OCI-LY3 (cell line): ENCODE data around the gene DEFB114.

Experiments
- H2AFZ ChIP-seq: fragments of 200-600, 300-600 bp; shearing (Covaris generic); 2 replicates; pipeline ENCODE4 v1.6.0; 2014; ENCODE audit warnings: antibody characterized with exemption, low read depth, low read length
- H3K27ac ChIP-seq: fragments of 200-600, 300-600 bp; sonication (generic); 2 replicates; pipeline ENCODE4 v1.5.1; 2014; ENCODE audit warnings: mild to moderate bottlenecking, low read length, moderate library complexity, mixed read lengths
- H3K27me3 ChIP-seq: fragments of 200-600, 300-600 bp; sonication (generic); 2 replicates; pipeline ENCODE4 v1.6.1; 2014; ENCODE audit warnings: low read depth, low read length, mixed read lengths
- H3K36me3 ChIP-seq: fragments of 200-600, 300-600 bp; sonication (generic); replicated peaks from 2 replicates; pipeline ENCODE3; 2014; ENCODE audit warnings: low read depth, low read length, mixed read lengths
- H3K4me1 ChIP-seq: fragments of 300-600, 200-600 bp; sonication (generic); 2 replicates; pipeline ENCODE4 v1.6.1; 2014; ENCODE audit warnings: low read length, mixed read lengths
- H3K4me2 ChIP-seq: fragments of 200-600, 300-600 bp; sonication (generic); 2 replicates; pipeline ENCODE4 v1.6.1; 2014; ENCODE audit warnings: low read length, mixed read lengths
- H3K4me3 ChIP-seq: fragments of 300-600, 200-600 bp; sonication (generic); 2 replicates; pipeline ENCODE4 v1.5.1; 2014; ENCODE audit warnings: antibody characterized with exemption, mild to moderate bottlenecking, low read length, moderate library complexity
- H3K79me2 ChIP-seq: fragments of 300-600, 200-600 bp; shearing (Covaris generic); 2 replicates; pipeline ENCODE4 v1.6.1; 2014; ENCODE audit warnings: mild to moderate bottlenecking, low read length, mixed read lengths
- H3K9ac ChIP-seq: fragments of 300-600, 200-600 bp; shearing (Covaris generic); 2 replicates; pipeline ENCODE4 v1.6.0; 2014; ENCODE audit warnings: mild to moderate bottlenecking, low read length, moderate library complexity
- H3K9me3 ChIP-seq: fragments of 200-600, 300-600 bp; shearing (Covaris generic); 2 replicates; pipeline ENCODE4 v1.6.1; 2014; ENCODE audit warnings: low read length, mixed read lengths; ENCODE audit not compliant: insufficient read depth
- H4K20me1 ChIP-seq: fragments of 200-600, 300-600 bp; sonication (generic); 2 replicates; pipeline ENCODE4 v1.6.1; 2016; ENCODE audit warnings: low read length, mixed read lengths; ENCODE audit not compliant: insufficient read depth
- EZH2phosphoT487 ChIP-seq: fragments of 200-600 bp; shearing (Covaris generic); IDR thresholded peaks from 2 replicates; pipeline ENCODE4 v1.6.1; 2018; ENCODE audit warnings: antibody characterized with exemption, mixed run types, low read depth
- TF ChIP-seq, protein P1 (sequence below): fragments of 200-600, 300-600 bp; sonication (generic); IDR thresholded peaks from 2 replicates; pipeline ENCODE4 v1.5.1; 2014; ENCODE audit warnings: antibody characterized with exemption, low read length, low read depth

The DEFB114 gene

DNA sequence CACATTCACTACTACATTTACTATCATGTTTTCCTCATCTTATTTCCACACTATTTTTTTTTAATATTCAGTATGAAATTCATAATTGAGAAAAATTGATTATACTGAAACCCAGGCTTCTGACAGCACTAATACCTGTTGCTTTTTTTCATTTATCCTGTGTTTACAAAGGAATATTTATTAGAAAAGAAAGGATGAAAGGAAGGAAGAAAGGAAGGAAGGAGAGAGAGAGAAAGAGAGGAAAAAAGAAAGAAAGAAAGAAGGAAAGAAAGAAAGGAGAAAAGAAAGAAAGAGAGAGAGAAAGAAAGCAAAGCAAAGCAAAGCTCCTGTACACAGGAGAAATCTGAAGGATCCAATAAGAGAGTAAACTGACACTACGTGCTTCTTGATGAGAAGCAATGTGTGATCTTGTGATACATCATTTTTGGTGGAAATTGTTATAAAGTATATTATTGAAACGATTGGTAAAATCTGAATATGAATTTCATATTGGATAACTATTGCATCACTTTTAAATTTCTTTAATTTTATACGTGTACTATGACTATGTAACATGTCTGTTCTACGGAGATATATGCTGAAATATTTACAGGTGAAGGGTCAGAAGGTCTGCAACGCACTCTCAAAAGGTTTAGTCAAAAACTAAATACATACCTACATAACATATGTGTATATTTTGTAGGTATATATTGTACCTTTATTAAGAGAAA, 43.9 kb downstream of the DEFB114 start:
- Histone ChIP-seq H2AFZ (no peak overlapping the region), H3K4me1 (peaks cover 7% of the 10 kb centered on the region), H3K27me3 (no peaks in the 10 kb centered on the region)

DNA sequence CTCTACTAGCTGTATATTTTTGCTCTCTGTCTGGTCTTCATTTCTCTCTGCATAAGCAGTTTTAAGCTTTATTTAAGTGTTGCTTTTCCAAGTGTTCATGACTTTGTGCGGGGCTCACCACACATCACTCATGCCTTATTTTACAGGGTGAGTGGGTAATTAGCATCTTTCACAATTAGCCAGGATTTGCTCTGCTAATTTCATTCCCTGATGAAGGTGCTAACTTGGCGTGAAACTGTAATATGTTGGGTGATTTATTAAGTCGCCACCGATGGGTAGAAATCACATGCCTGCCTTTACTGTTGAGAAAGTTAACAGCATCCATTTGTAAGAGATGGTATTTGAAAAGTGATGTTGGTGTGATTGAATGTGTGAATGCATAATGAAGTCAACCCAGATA, 44.7 kb downstream of the DEFB114 start:
- no peaks in the 10 kb centered on the region for H3K27me3 ChIP-seq
- no peak for TF ChIP-seq EZH2phosphoT487

More for the DNA sequence above, 43.9 kb downstream of the DEFB114 start:
- H3K9me3 ChIP-seq: no peaks in the 10 kb centered on the region
- H3K79me2 ChIP-seq: no peaks in the 10 kb centered on the region
- no peak overlapping the region for H3K4me2 ChIP-seq
- H3K9ac ChIP-seq: no peak overlapping the region
- H3K36me3 ChIP-seq: no peaks in the 10 kb centered on the region
- no peak overlapping the region for H3K4me3 ChIP-seq
- no peak overlapping the region for H3K27ac ChIP-seq
- no peak for TF ChIP-seq EZH2phosphoT487
- TF ChIP-seq, protein P1, sequence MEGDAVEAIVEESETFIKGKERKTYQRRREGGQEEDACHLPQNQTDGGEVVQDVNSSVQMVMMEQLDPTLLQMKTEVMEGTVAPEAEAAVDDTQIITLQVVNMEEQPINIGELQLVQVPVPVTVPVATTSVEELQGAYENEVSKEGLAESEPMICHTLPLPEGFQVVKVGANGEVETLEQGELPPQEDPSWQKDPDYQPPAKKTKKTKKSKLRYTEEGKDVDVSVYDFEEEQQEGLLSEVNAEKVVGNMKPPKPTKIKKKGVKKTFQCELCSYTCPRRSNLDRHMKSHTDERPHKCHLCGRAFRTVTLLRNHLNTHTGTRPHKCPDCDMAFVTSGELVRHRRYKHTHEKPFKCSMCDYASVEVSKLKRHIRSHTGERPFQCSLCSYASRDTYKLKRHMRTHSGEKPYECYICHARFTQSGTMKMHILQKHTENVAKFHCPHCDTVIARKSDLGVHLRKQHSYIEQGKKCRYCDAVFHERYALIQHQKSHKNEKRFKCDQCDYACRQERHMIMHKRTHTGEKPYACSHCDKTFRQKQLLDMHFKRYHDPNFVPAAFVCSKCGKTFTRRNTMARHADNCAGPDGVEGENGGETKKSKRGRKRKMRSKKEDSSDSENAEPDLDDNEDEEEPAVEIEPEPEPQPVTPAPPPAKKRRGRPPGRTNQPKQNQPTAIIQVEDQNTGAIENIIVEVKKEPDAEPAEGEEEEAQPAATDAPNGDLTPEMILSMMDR: no peak
- H4K20me1 ChIP-seq: no peaks in the 10 kb centered on the region

DNA sequence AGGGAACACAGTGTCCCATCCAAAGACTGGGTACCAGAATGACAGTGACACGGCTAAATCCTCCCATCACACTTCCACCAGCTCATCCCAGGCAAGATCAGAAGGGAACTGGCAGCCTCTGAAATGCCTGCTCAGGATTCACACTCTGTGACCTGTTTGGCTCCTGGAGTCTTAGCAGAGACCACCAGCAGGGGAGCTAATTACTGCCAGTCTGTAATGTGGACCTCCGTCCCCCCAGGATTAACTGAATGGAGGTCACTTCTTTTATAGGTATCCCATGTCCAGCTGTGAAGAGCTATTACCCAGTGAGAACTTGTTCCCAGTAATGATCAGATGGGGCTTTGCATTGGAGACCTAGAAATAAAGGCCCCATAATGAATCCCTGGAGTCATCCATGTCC, 45.2 kb downstream of the DEFB114 start:
- Histone ChIP-seq H3K27ac (no peak overlapping the region), H3K4me2 (no peak overlapping the region), H2AFZ (no peak overlapping the region), H3K4me1 (peaks cover 7% of the 10 kb centered on the region), H3K9me3 (no peaks in the 10 kb centered on the region), H3K9ac (no peak overlapping the region), H3K27me3 (no peaks in the 10 kb centered on the region), H3K36me3 (no peaks in the 10 kb centered on the region), H4K20me1 (no peaks in the 10 kb centered on the region), H3K79me2 (no peaks in the 10 kb centered on the region), H3K4me3 (no peak overlapping the region)
- TF ChIP-seq EZH2phosphoT487: no peak
- TF ChIP-seq, protein P1: no peak

More for the DNA sequence above, 44.7 kb downstream of the DEFB114 start:
- no peak overlapping the region for H3K9ac ChIP-seq
- H4K20me1 ChIP-seq: no peaks in the 10 kb centered on the region
- H3K4me1 ChIP-seq: peaks cover 7% of the 10 kb centered on the region
- no peak overlapping the region for H3K4me2 ChIP-seq
- no peaks in the 10 kb centered on the region for H3K9me3 ChIP-seq
- no peaks in the 10 kb centered on the region for H3K36me3 ChIP-seq
- H3K79me2 ChIP-seq: no peaks in the 10 kb centered on the region
- no peak overlapping the region for H3K4me3 ChIP-seq
- H3K27ac ChIP-seq: no peak overlapping the region
- H2AFZ ChIP-seq: no peak overlapping the region

DNA sequence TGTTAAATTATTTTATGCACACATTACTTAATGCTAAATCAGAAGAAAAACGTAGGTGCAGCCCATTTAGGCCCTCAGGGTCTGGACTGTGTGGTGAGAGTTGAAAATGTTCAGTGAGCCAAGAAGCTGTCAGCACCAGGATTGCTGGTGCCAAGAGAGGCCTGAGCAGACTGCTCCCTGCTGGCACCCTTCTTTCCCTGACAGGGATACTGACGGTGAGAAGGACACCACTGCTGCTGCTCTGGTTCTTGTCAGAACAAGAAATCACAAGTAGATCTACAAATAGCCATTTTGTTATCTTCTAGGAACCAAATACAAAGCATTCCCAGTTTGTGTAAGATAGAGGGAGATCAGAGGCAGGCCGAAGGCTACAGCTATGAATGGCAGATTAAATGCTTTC, 48.9 kb downstream of the DEFB114 start:
- no peaks in the 10 kb centered on the region for H3K9me3 ChIP-seq
- no peaks in the 10 kb centered on the region for H4K20me1 ChIP-seq
- TF ChIP-seq, protein P1: no peak
- no peak for TF ChIP-seq EZH2phosphoT487
- H2AFZ ChIP-seq: no peak overlapping the region
- H3K36me3 ChIP-seq: no peaks in the 10 kb centered on the region
- H3K27ac ChIP-seq: no peak overlapping the region
- no peak overlapping the region for H3K4me2 ChIP-seq
- H3K4me3 ChIP-seq: no peak overlapping the region
- H3K27me3 ChIP-seq: no peaks in the 10 kb centered on the region
- no peak overlapping the region for H3K9ac ChIP-seq
- H3K4me1 ChIP-seq: peaks cover 7% of the 10 kb centered on the region
- H3K79me2 ChIP-seq: no peaks in the 10 kb centered on the region
